ENCODE results near the gene ACKR3.

The ACKR3 gene

DNA sequence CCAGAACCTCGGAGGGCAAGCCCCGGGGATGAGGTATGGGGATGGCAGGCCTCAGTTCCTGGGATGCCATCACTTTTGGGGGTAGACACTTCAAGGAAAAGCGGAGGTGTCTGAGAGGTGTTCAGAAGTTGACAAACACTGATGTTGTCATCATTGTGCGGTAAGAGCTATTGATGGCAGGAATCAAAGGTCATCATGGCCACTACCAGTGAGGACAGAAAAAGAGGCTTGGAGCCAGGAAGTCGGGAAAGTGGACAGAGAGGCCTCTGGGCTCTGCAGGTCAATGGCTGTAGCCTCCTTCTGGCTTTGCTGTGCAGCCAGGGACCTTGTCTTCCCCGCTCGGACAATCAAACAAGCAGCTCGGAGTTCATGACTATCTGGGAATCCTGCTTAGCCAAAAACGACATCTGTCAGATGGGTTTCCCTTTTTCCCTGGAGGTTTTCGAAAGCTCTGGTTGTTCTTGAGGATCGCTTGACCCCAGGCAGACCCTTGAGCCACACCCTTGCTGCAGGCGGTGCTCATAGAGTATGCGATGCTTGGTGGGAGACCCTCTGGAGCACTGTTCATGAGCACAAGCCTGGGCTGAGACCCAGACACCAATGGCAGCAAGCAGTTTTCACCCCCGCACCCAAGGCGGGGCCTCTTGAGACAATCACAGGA lies 19.4 kb downstream of the ACKR3 start:
- DNase-seq, result no peak

DNA sequence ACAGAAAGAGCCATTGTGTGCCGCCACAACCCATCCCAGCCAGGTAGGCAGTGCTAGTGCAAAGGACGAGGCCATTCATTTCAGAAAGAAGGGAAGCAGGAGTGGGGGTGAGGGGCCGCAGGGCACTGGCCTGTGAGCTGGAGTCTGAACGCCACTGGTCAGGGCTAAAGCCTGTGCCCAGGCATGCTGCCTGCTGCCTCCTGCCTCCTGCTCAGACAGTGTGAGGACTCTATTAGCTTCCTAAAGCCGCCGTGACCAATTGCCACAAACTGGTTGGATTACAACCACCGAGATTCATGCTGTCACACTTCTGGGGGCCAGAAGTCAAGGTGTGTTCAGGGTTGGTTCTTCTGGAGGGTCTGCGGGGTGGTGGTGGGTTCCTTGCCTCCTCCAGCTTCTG lies 21.2 kb downstream of the ACKR3 start:
- DNase-seq, result no peak

DNA sequence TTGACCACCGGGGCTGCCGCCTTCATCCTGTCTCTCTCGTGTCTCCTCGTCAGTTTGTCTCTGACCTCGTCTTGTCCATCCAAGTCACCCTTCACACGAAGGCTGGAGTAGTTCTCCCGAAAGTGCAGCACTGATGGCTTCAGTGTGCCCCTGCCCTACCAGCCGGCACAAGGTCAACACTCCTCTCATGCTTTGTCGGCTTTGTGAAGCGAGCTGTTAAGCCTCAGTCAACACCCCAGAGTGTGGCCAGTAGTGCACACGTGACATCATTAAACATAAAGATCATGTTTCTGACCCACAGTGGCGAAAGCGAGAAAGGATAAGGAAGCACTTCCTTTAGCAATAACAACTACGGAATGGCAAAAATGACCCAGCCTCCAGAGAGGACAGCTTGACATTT lies 23.2 kb downstream of the ACKR3 start:
- DNase-seq, result no peak

DNA sequence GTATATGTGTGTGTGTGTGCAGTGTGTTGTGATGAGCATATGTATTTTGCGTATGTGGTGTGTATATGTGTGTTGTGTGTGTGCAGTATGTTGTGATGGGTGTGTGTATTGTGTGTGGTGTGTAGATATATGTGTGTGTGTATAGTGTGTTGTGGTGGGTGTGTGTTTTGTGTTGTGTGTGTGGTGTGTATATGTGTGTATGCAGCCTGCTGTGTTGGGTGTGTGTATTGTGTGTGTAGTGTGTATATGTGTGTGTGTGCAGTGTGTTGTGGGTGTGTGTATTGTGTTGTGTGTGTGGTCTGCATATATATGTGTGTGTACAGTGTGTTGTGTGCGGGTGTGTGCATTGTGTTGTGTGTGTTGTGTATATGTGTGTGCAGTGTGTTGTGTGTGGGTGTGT lies 23.9 kb downstream of the ACKR3 start:
- DNase-seq, result no peak

GRCh38 chr2:236593956-236594355 lies 24.3 kb downstream of the ACKR3 start:
- no peak for DNase-seq

- no peak for DNase-seq
Observed at GRCh38 chr2:236597629-236598028, 28.0 kb downstream of the ACKR3 start.

- DNase-seq, result no peak
Observed at GRCh38 chr2:236599059-236599458, 29.4 kb downstream of the ACKR3 start.

- DNase-seq, result no peak
Observed at GRCh38 chr2:236600158-236600557, 30.5 kb downstream of the ACKR3 start.

DNA sequence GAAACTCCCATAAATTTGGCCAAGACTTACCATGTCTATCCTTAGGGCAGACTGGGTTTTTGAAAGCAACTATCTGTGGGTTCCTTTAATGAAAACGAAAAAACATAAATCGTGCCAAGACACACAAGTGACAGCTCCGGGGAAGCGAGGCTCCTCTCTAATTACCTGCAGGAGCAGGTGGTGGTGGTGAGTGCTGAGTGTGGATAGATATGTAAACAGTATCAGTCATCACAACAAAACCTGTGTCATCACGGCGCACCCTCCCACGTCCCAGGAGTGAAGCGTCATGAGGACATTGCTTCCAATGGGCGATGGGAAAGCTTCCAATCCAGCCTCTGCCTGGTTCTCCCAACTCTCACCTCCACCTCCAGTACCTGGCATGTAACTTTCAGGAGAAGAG lies 31.3 kb downstream of the ACKR3 start:
- DNase-seq, result no peak

DNA sequence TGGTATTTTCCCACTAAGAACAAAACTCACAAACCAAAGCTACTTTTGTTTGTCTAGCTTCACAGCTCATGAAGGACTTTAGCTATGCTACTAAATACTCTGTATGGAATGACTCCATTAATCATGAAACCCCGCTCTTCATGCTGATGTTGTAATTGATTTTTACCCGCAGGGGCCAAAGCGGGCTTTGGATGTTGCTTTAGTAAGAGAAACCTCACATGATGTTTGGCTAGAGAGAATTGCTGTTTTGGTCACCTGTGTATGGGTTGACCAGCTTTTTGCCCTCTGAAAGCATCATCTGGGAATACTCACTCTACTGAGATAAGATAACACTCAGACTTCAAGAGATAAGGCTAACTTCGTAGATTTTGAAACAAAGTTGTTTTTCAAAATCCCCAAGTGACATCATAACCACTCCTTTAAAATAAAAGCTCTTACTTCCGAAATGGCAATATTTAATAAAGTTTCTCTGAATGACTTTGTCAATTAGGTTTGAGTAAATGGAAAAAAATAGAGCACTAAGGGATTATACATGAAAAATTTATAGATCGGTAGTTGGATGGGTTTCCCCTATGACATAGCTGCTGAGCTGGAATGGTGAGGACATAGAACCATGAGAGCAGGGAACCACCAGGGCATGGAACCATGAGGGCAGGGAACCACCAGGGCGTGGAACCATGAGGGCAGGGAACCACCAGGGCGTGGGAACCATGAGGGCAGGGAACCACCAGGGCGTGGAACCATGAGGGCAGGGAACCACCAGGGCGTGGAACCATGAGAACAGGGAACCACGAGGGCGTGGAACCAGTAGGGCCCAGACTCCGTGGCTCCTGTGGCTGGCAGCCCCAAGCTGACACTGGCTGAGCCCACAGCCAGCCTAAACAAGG lies 31.9 kb downstream of the ACKR3 start:
- no peak for DNase-seq

DNA sequence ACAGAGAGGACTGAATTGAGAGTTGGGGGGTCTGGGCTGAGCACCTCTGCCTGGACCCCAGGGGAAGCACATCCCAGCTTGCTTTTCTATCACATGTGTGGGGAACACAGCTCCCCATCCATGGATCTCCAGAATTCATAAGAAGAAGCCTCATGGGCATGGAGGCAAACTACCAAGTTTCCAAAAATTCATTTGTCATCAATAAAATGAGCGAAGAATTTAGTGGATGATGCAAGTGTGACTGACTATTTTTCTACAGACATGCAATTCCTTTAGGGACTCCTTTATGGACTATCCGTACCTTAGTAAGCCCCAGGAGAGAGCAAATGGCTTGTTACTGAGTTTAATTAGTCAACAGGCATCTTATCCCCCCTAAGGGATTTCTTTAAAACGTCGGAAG lies 33.1 kb downstream of the ACKR3 start:
- no peak for DNase-seq

DNA sequence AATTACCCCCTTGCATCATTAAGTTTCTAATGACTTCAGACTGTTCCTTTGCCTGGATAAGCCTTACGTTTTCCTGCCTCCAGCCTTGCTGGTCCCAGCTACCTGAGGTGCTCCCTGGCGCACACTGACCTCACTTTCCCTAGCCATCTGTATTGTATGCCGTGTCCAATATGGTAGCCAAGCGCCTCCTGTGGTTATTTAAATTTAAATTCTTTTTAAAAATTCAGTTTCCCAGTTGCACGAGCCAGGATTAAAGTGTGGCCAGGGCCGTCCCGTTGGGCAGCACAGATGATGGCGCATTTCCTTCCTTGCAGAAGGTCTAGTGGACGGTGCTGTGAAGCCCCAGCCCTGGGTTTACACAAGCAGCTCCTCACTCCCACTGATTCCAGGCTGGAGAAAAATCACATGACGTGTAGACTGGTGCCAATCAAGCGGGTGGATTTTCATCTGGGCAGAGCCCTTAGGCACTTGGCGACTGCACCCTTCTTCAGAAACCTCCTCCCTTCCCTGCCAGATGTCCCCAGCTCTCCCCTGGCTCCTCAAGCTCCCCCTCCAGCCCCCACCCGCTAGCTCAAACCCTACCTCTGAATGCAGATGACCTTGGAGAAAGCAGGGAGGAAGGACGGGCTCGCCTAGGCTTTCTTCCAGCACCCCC lies 33.9 kb downstream of the ACKR3 start:
- DNase-seq, result no peak

GRCh38 chr2:236604575-236605344 lies 35.1 kb downstream of the ACKR3 start:
- peak; percentile 24 for DNase-seq

DNA sequence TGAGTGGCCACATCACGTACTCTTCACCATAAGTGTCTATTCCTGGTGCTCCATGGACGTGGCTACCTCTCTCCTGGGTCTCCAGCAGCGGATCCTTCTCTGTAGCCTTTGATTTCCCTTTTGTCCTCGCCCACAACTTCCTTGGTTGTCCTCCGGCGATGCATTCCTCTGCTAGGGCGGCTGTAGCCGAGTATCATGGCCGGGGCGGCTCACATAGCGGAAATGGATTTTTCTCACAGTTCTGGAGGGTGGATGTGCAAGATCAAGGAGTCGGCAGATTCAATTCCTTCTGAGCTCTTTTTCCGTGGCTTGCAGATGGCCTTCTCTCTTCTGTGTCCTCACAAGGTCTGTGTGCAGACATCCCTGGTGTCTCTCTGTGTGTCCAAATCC lies 35.7 kb downstream of the ACKR3 start:
- no peak for DNase-seq

- no peak for DNase-seq
Observed at GRCh38 chr2:236606023-236606422, 36.4 kb downstream of the ACKR3 start.

DNA sequence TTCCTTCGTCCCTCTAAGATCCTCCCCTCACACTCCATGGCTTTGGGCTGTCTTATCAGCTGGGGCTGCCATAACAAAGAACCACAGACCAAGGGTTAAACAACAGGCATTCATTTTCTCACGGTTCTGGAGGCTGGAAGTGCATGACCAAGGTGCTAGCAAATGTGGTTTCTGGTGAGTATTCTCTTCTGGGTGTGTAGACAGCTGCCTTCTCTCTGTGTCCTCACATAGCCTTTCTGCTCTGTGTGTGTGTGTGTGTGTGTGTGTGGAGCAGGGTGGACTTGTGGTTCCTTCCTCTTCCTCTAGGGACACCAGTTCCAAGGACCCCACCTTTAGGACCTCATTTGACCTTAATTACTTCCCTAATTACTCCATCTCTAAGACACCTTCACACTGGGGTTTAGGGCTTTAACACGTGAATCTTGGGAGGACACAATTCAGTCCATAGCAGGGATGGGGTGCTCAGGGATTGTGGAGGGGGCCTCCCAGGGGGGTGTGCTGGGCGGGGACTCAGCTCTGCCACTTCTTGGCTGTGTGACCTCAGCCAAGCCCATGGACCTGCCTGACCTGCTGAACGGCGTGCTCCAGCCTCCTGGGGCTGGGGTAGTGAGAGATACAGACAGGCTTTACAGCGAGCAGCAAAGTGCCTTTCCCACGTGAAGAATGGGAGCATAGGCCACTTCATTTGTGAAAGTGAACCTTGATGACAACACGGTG lies 38.0 kb downstream of the ACKR3 start:
- DNase-seq, result peak; percentile 47

GRCh38 chr2:236608188-236608525 lies 38.5 kb downstream of the ACKR3 start:
- DNase-seq, result no peak

DNA sequence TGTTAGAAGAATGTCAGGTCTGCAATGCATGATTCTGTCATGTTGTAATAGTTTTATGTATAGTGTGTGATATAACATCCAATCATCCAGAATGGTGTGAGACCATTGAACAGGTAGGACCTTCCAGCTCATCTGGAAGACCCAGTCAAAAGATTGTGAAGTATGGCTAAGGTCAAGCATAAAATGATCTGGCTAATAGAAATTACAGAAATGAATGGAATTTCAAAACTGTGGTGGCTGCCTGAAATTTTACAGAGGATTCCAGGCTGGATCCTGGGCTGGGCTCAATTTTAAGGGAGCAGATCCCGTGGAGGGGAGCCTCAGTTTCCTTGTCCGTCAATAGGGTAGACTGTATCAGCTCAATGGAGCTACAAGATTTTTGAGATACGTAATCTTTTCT lies 39.1 kb downstream of the ACKR3 start:
- DNase-seq, result no peak

- DNase-seq, result no peak
Observed at GRCh38 chr2:236610991-236611821, 41.6 kb downstream of the ACKR3 start.

- DNase-seq, result no peak
Observed at GRCh38 chr2:236612737-236613136, 43.1 kb downstream of the ACKR3 start.

DNA sequence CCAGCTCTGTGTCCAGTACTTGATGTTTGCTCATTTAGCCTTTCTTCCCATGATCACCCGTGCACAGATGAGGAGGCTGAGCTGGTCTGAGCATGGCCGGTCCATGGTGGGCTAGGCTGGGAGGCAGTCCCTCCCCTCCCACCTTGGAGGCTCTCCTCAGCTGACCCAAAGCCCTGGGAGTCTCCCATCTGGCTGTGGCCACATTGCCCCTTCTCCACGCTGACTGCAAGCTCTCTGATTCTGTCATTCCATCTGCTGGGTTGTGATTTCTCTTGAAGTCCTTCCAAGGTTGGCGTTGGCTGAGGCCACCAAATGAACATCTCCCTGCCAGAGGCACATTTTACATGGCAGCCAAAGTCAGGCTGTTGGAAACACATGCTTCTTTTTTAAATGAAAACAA lies 44.0 kb downstream of the ACKR3 start:
- DNase-seq, result no peak

- DNase-seq, result no peak
Observed at GRCh38 chr2:236614551-236614950, 44.9 kb downstream of the ACKR3 start.
